Fibroblast of villous mesenchyme (primary cell): ENCODE measurements around the gene MTR. TPM values are rescaled to one million over a fixed set of nuclear protein-coding genes. Genes with fewer than 3 reads are reported as not detected.

ENCODE experiments used
- DNase-seq: peaks from one replicate; pipeline ENCODE4 v3.0.0-alpha.2; 2010; ENCODE audit warnings: low read depth
- H3K4me3 ChIP-seq: 2 replicates; pipeline ENCODE4 v1.5.1; 2011; ENCODE audit warnings: low read depth, mild to moderate bottlenecking, low read length
- CTCF ChIP-seq: IDR thresholded peaks from 2 replicates; pipeline ENCODE4 v1.5.1; 2012; ENCODE audit warnings: low read depth, mild to moderate bottlenecking, low read length; ENCODE audit not compliant: insufficient read depth
- total RNA-seq: library from RNA; depleted of rRNA; stranded (reverse); fragments of >200 nt; gene quantifications from 2 replicates; pipeline ENCODE4 v1.2.3, GENCODE V29; 2012

Gene MTR
- total RNA-seq, 1 donor = 34.5 TPM

DNA sequence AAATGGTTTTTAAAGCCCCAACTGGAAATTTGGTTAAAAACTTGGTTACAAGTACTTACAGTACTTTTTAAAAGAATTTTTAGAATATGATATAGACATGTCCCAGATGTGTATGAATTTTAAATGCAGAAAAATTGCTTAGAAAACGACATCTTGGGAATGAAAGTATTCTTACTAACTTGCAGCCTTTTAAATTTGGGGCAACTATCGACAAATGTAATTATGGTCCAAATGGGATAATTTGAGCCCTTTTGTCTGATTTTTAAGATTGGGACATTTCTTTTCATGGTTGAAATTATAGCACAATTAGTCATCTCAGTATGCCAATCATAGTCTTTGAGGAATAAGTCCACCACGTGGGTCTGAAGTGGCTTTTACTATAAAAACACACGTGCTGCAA, 43.2 kb upstream of the MTR start:
- DNase-seq = no peak
- no peak overlapping the region for H3K4me3 ChIP-seq
- no peak for TF ChIP-seq CTCF

- no peak overlapping the region for H3K4me3 ChIP-seq
Measured at GRCh38 chr1:236753516-236753915, 41.6 kb upstream of the MTR start.

GRCh38 chr1:236753964-236754363, 41.1 kb upstream of the MTR start:
- TF ChIP-seq CTCF = no peak
- no peak overlapping the region for H3K4me3 ChIP-seq
- no peak for DNase-seq

More at GRCh38 chr1:236753516-236753915, 41.6 kb upstream of the MTR start:
- peak; percentile 55 for DNase-seq
- TF ChIP-seq CTCF = peak; percentile 49

GRCh38 chr1:236754525-236755210, 40.4 kb upstream of the MTR start:
- no peak for DNase-seq
- TF ChIP-seq CTCF = no peak
- H3K4me3 ChIP-seq = no peak overlapping the region

DNA sequence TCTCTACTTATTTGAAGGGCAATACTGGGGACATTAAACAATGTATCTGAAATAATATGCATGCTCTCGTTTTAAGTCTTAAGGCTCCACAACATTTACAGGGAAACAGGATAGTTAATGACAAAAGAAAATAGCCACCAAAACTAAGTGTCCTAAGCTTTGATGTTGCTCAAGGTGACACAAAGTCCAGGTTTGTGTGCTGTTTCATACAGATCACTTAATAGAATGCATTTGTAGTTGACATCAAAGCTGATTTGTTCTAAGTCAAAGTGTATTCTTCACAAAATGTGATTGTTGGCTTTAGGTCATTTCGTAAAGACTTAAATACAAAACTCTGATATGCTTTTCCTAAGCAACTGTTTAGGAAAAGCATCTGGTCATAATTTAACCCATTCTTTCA, 37.5 kb upstream of the MTR start:
- DNase-seq = no peak
- H3K4me3 ChIP-seq = no peak overlapping the region
- TF ChIP-seq CTCF = no peak

GRCh38 chr1:236759252-236759859, 35.7 kb upstream of the MTR start:
- TF ChIP-seq CTCF = peak; percentile 78
- DNase-seq = peak; percentile 63
- H3K4me3 ChIP-seq = no peak overlapping the region

DNA sequence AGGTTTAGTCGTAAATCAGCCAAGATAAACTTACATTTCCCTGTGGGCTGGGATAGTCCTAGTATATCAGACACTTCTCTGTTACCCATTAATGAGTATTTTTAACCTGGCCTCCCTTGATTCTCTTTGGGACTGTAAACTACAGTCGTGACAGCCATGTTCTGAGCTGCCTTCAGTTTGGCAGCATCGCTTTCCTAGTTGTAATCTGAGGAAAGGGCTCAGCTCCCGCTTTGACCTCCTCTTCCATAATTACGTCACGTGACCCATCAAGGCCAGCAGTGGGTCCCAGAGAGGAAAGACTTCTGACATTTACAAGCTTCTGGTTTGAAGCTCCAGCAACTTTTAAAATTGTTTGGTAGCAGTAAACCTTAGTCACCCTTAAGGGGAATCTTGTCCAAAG, 34.6 kb upstream of the MTR start:
- DNase-seq = no peak
- no peak for TF ChIP-seq CTCF
- H3K4me3 ChIP-seq = no peak overlapping the region
